Measurements from ENCODE around the gene SLC7A10.
"Not testable (repeated sequence)": the region's sequence is repeated elsewhere in the genome, so short reads cannot be mapped to it uniquely, and the experiment has no call there.

The SLC7A10 gene

GRCh38 chr19:33236696-33237390 lies 11.2 kb upstream of the SLC7A10 start:
- no peak for DNase-seq (ENCODE audit: low spot score)

GRCh38 chr19:33235996-33236350 lies 10.3 kb upstream of the SLC7A10 start:
- no peak for DNase-seq (ENCODE audit: low spot score)

- peak; percentile 94 for DNase-seq (ENCODE audit: low spot score)
Observed at GRCh38 chr19:33235269-33235995, 9.8 kb upstream of the SLC7A10 start.

GRCh38 chr19:33234736-33235135 lies 9.1 kb upstream of the SLC7A10 start:
- no peak for DNase-seq (ENCODE audit: low spot score)

- no peak for DNase-seq (ENCODE audit: low spot score)
Observed at GRCh38 chr19:33234092-33234491, 8.4 kb upstream of the SLC7A10 start.

- DNase-seq (ENCODE audit: low spot score): no peak
Observed at GRCh38 chr19:33233056-33233873, 7.6 kb upstream of the SLC7A10 start.

- DNase-seq (ENCODE audit: low spot score): no peak
Observed at GRCh38 chr19:33232656-33233055, 7.0 kb upstream of the SLC7A10 start.

GRCh38 chr19:33231511-33231910 lies 5.9 kb upstream of the SLC7A10 start:
- DNase-seq (ENCODE audit: low spot score): no peak

- no peak for DNase-seq (ENCODE audit: low spot score)
Observed at GRCh38 chr19:33229962-33230361, 4.3 kb upstream of the SLC7A10 start.

GRCh38 chr19:33227870-33228599 lies 2.4 kb upstream of the SLC7A10 start:
- no peak for DNase-seq (ENCODE audit: low spot score)

- DNase-seq (ENCODE audit: low spot score): no peak
Observed at GRCh38 chr19:33227242-33227650, 1.6 kb upstream of the SLC7A10 start.

- peak; percentile 90 for DNase-seq (ENCODE audit: low spot score)
Observed at GRCh38 chr19:33226550-33227241, 1.0 kb upstream of the SLC7A10 start.

GRCh38 chr19:33224694-33225457 lies 774 bp downstream of the SLC7A10 start:
- no peak for DNase-seq (ENCODE audit: low spot score)

GRCh38 chr19:33222255-33222654 lies 3.4 kb downstream of the SLC7A10 start:
- not testable (repeated sequence) for DNase-seq (ENCODE audit: low spot score)

- DNase-seq (ENCODE audit: low spot score): no peak
Observed at GRCh38 chr19:33221638-33222037, 4.0 kb downstream of the SLC7A10 start.

GRCh38 chr19:33220735-33221134 lies 4.9 kb downstream of the SLC7A10 start:
- no peak for DNase-seq (ENCODE audit: low spot score)

- DNase-seq (ENCODE audit: low spot score): no peak
Observed at GRCh38 chr19:33220115-33220514, 5.5 kb downstream of the SLC7A10 start.

GRCh38 chr19:33219261-33219815 lies 6.3 kb downstream of the SLC7A10 start:
- no peak for DNase-seq (ENCODE audit: low spot score)

- no peak for DNase-seq (ENCODE audit: low spot score)
Observed at GRCh38 chr19:33217881-33218280, 7.8 kb downstream of the SLC7A10 start.

GRCh38 chr19:33216198-33216830 lies 9.3 kb downstream of the SLC7A10 start:
- DNase-seq (ENCODE audit: low spot score): no peak

Measured in HuH-7 (cell line).